HCT116 (cell line): ENCODE measurements around the gene GLDN. TPM values are rescaled to one million over a fixed set of nuclear protein-coding genes. Genes with fewer than 3 reads are reported as not detected.

Experiments
- ATAC-seq: fragments of 200-7000 bp; cut with Tn5 transposase; 2 replicates; pipeline ENCODE4 v1.9.1; 2020; ENCODE audit warnings: mild to moderate bottlenecking, moderate library complexity
- BruUV-seq: library from RNA; stranded (reverse); fragments of 400-500 nt; replicated peaks from 2 replicates; lab custom pipeline; 2021; lab: Mats Ljungman, UMichigan
- CTCF ChIA-PET: fragments of 300-600 bp; sonication (Branson Sonifier 250); formaldehyde crosslinking; loops from one replicate; lab custom pipeline; 2021; ENCODE audit warnings: antibody characterized with exemption; lab: Charles Lee
- POLR2A ChIA-PET: fragments of 300-600, 350-600 bp; sonication (Branson Sonifier 250); formaldehyde crosslinking; loops from one replicate; lab custom pipeline; 2021; ENCODE audit warnings: antibody characterized with exemption; lab: Charles Lee
- RAD21 ChIA-PET, 2 experiments: fragments of 300-600 bp; sonication (Branson Sonifier 250); formaldehyde crosslinking; loops; one replicate each; lab custom pipeline; 2023; ENCODE audit warnings: low total read pairs in 2 of 2; ENCODE audit not compliant: uncharacterized antibody in 2 of 2, unreplicated experiment in 2 of 2, low non-redundant PET in 1 of 2; lab: Charles Lee
- DNase-seq: peaks from one replicate; pipeline ENCODE4 v3.0.0-alpha.2; 2010; ENCODE audit warnings: low read depth, low spot score
- H2AFZ ChIP-seq: fragments of 200-600 bp; shearing (Covaris generic), sonication (generic); 2 replicates; pipeline ENCODE4 v1.6.1; 2017; ENCODE audit warnings: low read depth, mixed run types, mixed read lengths, antibody characterized with exemption, low read length; ENCODE audit not compliant: poor library complexity, severe bottlenecking
- H3K27ac ChIP-seq: 2 replicates; pipeline ENCODE4 v1.5.1; 2012; ENCODE audit warnings: low read depth, low read length
- H3K27me3 ChIP-seq: fragments of 200-600 bp; sonication (generic); 2 replicates; pipeline ENCODE4 v1.6.1; 2016; ENCODE audit warnings: mixed run types, low read length, mixed read lengths; ENCODE audit not compliant: insufficient read depth
- H3K36me3 ChIP-seq, 2 experiments: fragments of 200-500 bp in 1 of 2; fragments of 200-600 bp in 1 of 2; sonication (Bioruptor generic) in 1 of 2; sonication (generic) in 1 of 2; 2 replicates each; pipeline versions ENCODE4 v1.5.1 to v1.6.1; 2014 to 2016; ENCODE audit warnings: low read length in 2 of 2, inconsistent platforms in 1 of 2, mixed read lengths in 1 of 2, mixed run types in 1 of 2; ENCODE audit not compliant: insufficient read depth in 2 of 2, control insufficient read depth in 1 of 2
- H3K4me1 ChIP-seq, 2 experiments: fragments of 200-600 bp in 1 of 2; sonication (generic) in 1 of 2; 2 replicates each; pipeline versions ENCODE4 v1.5.1 to v1.6.1; 2012 to 2017; ENCODE audit warnings: low read length in 2 of 2, inconsistent platforms in 1 of 2, mild to moderate bottlenecking in 1 of 2, mixed read lengths in 1 of 2, mixed run types in 1 of 2, moderate library complexity in 1 of 2; ENCODE audit not compliant: insufficient read depth in 2 of 2, control insufficient read depth in 1 of 2
- H3K4me2 ChIP-seq: fragments of 200-600 bp; sonication (generic); 2 replicates; pipeline ENCODE4 v1.6.1; 2017; ENCODE audit warnings: mixed run types, low read length, mixed read lengths
- H3K4me3 ChIP-seq, 2 experiments: fragments of 200-600 bp in 1 of 2; sonication (generic) in 1 of 2; replicated peaks in 1 of 2; 2 replicates each; pipeline ENCODE4 v1.5.1; 2011 to 2016; ENCODE audit warnings: low read length in 2 of 2, control low read depth in 1 of 2, low read depth in 1 of 2, mild to moderate bottlenecking in 1 of 2, mixed read lengths in 1 of 2, mixed run types in 1 of 2
- H3K79me2 ChIP-seq: fragments of 200-600 bp; sonication (generic); 2 replicates; pipeline ENCODE4 v1.6.1; 2017; ENCODE audit warnings: mild to moderate bottlenecking, mixed run types, low read length, moderate library complexity, mixed read lengths; ENCODE audit not compliant: insufficient read depth
- H3K9ac ChIP-seq: fragments of 200-600 bp; sonication (generic); 2 replicates; pipeline ENCODE4 v1.6.1; 2016; ENCODE audit warnings: low read length, mixed read lengths
- H3K9me2 ChIP-seq: fragments of 200-600 bp; sonication (generic), shearing (Covaris generic); 2 replicates; pipeline ENCODE4 v1.6.1; 2017; ENCODE audit warnings: mixed run types, mild to moderate bottlenecking, moderate library complexity; ENCODE audit not compliant: insufficient read depth
- H3K9me3 ChIP-seq, 2 experiments: fragments of 200-500 bp in 1 of 2; fragments of 200-600 bp in 1 of 2; sonication (Bioruptor generic) in 1 of 2; sonication (generic) in 1 of 2; 2 replicates each; pipeline ENCODE4 v1.6.1; 2014 to 2017; ENCODE audit warnings: low read length in 2 of 2, mixed read lengths in 2 of 2, inconsistent platforms in 1 of 2, low read depth in 1 of 2, mild to moderate bottlenecking in 1 of 2, mixed run types in 1 of 2, moderate library complexity in 1 of 2; ENCODE audit not compliant: control insufficient read depth in 1 of 2, insufficient read depth in 1 of 2
- H4K20me1 ChIP-seq: fragments of 200-600 bp; sonication (generic), shearing (Covaris generic); 2 replicates; pipeline ENCODE4 v1.6.1; 2017; ENCODE audit warnings: mixed run types, mild to moderate bottlenecking, moderate library complexity; ENCODE audit not compliant: insufficient read depth
- ATF3 ChIP-seq: IDR thresholded peaks from 2 replicates; pipeline ENCODE4 v1.6.1; 2012
- CEBPB ChIP-seq: IDR thresholded peaks from 2 replicates; pipeline ENCODE4 v1.6.1; 2012; ENCODE audit warnings: low read depth
- EGR1 ChIP-seq: IDR thresholded peaks from 2 replicates; pipeline ENCODE4 v1.6.1; 2012; ENCODE audit warnings: low read depth
- FOSL1 ChIP-seq: IDR thresholded peaks from 2 replicates; pipeline ENCODE4 v1.6.1; 2012; ENCODE audit warnings: low read depth
- RAD21 ChIP-seq: IDR thresholded peaks from 2 replicates; pipeline ENCODE4 v1.6.1; 2012; ENCODE audit warnings: low read depth, mild to moderate bottlenecking
- YY1 ChIP-seq: IDR thresholded peaks from 2 replicates; pipeline ENCODE4 v1.6.1; 2011; ENCODE audit warnings: low read length, low read depth, moderate library complexity, mild to moderate bottlenecking; ENCODE audit not compliant: insufficient replicate concordance; ENCODE audit errors: extremely low read depth
- ZFX ChIP-seq: fragments of 450-650 bp; IDR thresholded peaks from 2 replicates; pipeline ENCODE4 v1.6.1; 2017
- intact Hi-C: fragments of 100-400 bp; cut with micrococcal nuclease; formaldehyde crosslinking; loops from 2 replicates; pipeline ENCODE4 v1.10.0; 2022
- total RNA-seq: library from RNA; stranded (reverse); gene quantifications from one replicate; pipeline ENCODE4 v1.2.1, GENCODE V29; 2021; ENCODE audit not compliant: unreplicated experiment
- TF ChIP-seq, protein P1 (sequence below): IDR thresholded peaks from 2 replicates; pipeline ENCODE4 v1.6.1; 2012; ENCODE audit warnings: low read depth

The GLDN gene
- total RNA-seq, 1 experiment from 2014 or later: 3.0 TPM

DNA sequence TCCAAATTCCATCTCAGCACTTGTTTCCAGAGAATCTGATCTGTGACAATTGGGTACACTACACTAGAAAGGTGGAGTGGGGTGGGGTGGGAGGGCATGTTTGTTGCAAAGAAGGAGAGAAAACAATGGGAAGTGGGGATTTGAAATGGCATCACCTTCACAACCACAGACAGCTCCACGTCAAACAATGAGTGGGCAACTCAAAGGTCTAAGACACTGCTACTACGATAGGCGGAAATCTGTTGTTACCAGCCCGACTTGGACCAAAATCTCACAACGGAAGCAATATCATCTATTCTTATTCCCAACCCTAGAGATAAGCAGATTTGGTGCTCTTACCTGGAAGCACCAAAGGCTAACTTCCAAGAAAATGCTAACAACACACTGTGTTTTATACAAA, 6.4 kb upstream of the GLDN start (continued):
- TF ChIP-seq FOSL1 (no peak), EGR1 (no peak), ATF3 (no peak), RAD21 (no peak), YY1 (no peak)
- TF ChIP-seq, protein P1, sequence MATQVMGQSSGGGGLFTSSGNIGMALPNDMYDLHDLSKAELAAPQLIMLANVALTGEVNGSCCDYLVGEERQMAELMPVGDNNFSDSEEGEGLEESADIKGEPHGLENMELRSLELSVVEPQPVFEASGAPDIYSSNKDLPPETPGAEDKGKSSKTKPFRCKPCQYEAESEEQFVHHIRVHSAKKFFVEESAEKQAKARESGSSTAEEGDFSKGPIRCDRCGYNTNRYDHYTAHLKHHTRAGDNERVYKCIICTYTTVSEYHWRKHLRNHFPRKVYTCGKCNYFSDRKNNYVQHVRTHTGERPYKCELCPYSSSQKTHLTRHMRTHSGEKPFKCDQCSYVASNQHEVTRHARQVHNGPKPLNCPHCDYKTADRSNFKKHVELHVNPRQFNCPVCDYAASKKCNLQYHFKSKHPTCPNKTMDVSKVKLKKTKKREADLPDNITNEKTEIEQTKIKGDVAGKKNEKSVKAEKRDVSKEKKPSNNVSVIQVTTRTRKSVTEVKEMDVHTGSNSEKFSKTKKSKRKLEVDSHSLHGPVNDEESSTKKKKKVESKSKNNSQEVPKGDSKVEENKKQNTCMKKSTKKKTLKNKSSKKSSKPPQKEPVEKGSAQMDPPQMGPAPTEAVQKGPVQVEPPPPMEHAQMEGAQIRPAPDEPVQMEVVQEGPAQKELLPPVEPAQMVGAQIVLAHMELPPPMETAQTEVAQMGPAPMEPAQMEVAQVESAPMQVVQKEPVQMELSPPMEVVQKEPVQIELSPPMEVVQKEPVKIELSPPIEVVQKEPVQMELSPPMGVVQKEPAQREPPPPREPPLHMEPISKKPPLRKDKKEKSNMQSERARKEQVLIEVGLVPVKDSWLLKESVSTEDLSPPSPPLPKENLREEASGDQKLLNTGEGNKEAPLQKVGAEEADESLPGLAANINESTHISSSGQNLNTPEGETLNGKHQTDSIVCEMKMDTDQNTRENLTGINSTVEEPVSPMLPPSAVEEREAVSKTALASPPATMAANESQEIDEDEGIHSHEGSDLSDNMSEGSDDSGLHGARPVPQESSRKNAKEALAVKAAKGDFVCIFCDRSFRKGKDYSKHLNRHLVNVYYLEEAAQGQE: no peak

GRCh38 chr15:51335538-51336410, 5.7 kb upstream of the GLDN start:
- BruUV-seq: no TSS peak
- Histone ChIP-seq H2AFZ (no peak overlapping the region), H3K4me1 (no peaks in the 10 kb centered on the region), H3K4me3 (no peak overlapping the region), H3K4me2 (no peak overlapping the region), H3K9ac (no peak overlapping the region), H4K20me1 (no peaks in the 10 kb centered on the region), H3K27ac (no peak overlapping the region), H3K79me2 (no peaks in the 10 kb centered on the region), H3K36me3 (no peaks in the 10 kb centered on the region), H3K9me2 (no peaks in the 10 kb centered on the region), H3K9me3 (no peaks in the 10 kb centered on the region), H3K27me3 (no peaks in the 10 kb centered on the region; the same call in 1 of the 2 replicates)
- ATAC-seq: no peak
- no peak for TF ChIP-seq FOSL1
- no peak for TF ChIP-seq ZFX
- no peak for TF ChIP-seq CEBPB
- CTCF ChIA-PET: no interaction called here
- no peak for DNase-seq
- POLR2A ChIA-PET: no interaction called here
- intact Hi-C loops: no loop called here
- RAD21 ChIA-PET: no interaction called here
